HG02943 (cell line): Measurements from ENCODE around the gene CREBZF.
"Not testable (repeated sequence)": the region's sequence is repeated elsewhere in the genome, so short reads cannot be mapped to it uniquely, and the experiment has no call there.

ENCODE experiments used
- ATAC-seq: cut with Tn5 transposase; IDR thresholded peaks from one replicate; pipeline ENCODE4 v1.9.1; 2021; ENCODE audit warnings: mild to moderate bottlenecking, low read depth, moderate library complexity; ENCODE audit not compliant: unreplicated experiment

Gene CREBZF

DNA sequence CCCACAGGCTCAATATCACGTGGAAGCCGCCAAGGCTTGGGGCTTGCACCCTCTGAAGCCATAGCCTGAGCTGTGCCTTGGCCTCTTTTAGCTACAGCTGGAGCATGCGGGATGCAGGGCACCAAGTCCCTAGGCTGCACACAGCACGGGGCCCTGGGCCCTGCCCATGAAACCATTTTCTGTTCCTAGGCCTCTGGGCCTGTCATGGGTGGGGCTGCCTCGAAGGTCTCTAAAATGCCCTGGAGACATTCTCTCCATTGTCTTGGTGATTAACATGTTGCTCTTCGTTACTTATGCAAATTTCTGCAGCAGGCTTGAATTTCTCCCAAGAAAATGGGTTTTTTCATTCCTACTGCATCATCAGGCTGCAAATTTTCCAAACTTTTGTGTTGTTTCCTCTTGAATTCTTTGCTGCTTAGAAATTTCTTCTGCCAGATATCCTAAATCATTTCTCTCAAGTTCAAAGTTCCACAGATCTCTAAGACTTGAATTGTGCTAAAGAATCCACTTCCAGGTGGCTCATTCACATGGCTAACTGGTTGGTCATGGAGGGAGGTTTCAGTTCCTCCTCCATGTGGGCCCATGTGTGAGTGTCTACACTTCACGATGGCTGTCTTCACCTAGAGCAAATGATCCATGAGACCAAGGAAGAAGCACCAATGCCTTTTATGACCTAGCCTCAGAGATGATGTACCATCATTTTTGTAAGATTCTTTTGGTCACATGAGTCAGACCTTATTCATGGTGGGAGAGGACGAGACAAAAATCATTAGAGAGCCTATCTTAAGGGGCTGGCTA lies 7.4 kb upstream of the CREBZF start:
- no peak for ATAC-seq

GRCh38 chr11:85670949-85671663 lies 6.2 kb upstream of the CREBZF start:
- ATAC-seq, result not testable (repeated sequence)

GRCh38 chr11:85668157-85668556 lies 3.2 kb upstream of the CREBZF start:
- ATAC-seq, result no peak

DNA sequence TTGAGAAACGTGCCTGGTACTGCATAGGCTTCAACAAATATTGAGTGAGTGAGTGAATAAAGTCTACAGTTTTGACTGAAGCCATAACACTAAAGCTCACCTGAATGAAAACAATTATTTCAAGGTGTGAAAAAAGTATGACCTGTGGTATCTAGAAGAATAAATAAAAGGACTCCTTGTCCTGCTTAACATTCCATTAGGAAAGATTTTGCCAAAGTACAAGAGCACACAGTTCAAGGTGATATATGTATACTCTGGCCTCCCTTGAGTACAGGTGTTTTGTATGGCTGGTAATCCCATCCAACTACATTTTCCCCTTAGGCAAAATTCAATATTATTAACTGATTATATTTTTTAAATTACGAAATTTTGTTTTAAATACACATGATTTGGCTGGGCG lies 1.8 kb upstream of the CREBZF start:
- no peak for ATAC-seq

DNA sequence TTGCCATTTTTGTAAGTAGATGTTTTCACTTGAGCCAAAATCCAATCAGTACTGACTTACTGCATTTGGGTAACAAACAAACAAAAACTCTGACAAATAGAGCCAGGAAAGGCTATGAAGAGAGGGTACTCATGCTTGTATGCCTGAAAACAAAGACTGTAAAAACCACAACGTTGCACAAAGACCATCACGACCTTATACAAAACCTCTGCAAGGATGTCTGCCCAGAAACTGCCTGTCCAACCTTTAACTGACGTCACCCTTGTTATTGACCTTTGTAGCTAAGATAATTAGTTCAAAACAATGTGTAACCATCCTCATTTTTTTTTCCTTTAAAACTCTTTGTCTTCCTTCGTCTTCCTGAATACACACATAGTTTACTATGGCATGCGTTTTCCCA lies 804 bp upstream of the CREBZF start:
- ATAC-seq, result no peak

DNA sequence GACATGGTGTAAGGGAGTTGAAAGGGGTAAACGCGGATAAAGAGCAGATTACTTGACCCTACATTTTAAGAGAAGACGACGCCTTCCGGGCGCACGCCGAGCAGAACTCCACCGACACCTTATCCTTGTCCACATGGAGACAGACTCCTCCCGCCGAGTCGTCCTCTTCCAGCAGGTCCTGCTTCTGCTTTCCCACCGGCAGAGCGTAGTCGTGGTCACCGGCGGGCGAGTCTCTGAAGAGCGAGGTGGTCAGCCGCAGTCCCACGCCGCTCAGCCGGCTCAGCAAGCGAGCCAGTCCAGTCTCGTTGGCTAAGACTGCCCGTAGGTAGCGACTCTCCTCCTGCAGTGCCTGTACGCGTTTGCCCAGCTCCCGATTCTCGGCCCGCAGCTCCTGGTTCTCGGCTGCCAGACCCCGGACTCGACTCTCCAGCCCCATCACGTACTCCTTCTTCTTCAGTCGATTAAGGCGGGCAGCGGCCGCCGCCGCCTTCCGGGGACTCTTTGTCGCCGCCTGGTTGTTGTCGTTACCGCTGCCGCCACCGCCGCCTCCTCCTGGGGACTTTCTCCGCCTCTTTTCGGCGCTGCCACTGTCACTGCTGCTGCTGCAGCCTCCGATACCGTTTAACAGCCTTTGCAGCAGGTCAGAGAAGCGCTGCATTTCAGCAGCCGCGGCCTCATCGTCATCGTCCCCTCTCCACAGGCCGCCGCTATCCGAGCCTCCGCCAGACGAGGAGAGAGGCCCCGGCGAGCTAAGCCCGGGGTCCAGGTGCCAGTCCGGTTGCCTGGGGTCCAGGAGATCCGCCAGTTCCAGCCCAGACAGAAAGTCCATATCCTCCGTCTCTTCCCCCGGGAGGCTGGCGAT lies 945 bp downstream of the CREBZF start:
- ATAC-seq, result peak; percentile 62

DNA sequence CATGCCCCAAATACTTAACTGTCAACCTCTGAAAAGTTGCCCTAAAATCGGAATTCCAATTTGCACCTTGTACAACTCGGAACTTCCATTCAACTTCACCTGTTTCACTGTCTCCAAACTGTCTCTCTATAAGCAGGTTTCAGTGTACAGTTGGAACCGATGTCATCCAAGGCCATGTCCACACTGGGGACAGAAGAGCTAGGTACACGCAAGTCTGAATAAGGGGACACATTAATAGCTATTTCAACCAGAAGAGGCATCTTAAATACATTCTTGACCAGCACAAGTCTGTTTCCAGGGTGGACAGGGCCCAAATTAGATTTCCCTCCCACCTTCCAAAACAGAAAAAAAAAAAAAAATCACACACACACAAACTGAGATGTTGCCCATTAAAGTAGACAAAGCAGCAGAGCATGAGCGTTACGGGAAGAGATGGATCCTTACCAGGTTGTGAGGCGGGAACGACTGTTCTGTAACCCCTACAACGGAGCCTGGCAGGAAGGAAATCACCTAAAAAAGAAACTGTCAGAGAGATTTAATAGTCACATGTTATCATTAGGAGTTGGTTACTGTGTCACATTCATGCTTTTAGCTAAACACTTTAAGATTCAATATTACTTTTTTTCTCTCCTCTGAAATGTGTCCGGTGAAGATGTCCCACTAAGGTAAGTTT lies 1.7 kb downstream of the CREBZF start:
- ATAC-seq, result no peak

DNA sequence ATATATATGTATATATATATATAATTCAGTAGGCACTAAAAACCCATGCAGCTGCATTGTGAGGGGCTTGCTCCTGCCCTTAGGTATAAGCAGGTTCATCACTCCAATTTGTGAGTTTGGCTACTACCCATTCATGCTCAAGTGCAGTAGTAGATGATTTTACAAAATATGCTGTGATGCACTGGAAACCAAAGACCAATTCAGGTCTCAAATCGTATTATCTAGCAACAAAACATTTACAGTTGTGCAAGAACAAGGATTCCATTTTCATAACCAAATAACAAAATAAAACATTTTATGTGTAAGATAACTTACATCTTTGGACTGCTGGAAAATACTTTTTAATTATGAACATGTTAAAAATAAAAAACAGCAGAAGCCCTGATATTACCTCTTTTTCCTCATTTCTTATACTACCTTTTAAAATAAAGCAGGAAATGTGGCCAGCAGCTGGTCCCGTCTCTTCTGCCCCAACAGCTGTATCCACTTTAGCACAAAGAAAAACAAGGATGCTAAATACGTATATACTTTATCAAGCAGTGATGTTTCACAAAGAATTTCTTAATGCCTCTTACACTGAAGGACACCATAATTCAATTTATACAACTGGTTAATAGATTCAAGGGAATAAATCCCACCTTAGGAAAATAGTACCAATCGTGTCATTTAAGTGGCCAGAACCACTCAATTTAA lies 2.8 kb downstream of the CREBZF start:
- no peak for ATAC-seq

DNA sequence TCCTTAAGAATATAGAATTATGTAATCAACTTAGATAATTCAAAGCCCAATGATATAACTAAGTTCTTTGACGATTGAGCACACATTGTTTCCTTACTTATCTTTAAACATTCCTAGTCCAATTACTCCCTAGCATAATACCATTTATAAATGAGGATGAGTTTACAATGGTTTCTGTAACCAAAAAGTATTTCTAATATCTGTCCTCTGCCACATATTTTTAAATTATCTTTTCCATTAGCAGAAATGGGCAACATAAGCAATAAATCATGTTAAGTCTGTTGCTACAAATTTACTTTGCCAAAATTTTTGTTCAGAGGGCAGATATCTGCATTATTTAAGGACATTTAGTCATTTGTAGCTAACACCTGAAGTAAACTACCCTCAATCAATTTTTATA lies 6.7 kb downstream of the CREBZF start:
- ATAC-seq, result no peak

DNA sequence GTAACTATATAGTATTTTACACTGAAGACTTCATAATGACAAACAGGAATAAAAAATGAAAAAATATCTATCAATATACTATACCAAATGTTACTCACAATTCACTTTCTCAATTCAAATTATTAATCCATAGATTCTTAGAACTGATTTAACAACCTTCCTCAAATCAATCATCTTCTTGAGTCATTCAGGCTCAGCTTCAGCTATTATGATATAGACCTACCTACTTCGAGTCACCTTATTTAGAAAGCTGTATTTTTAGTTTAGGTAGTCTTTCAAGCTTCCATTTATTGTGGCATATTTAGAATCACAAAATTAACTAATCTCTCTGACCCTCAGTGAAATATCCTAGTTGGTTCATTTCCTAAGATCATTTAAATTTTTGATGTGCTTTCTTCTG lies 8.2 kb downstream of the CREBZF start:
- ATAC-seq, result no peak

DNA sequence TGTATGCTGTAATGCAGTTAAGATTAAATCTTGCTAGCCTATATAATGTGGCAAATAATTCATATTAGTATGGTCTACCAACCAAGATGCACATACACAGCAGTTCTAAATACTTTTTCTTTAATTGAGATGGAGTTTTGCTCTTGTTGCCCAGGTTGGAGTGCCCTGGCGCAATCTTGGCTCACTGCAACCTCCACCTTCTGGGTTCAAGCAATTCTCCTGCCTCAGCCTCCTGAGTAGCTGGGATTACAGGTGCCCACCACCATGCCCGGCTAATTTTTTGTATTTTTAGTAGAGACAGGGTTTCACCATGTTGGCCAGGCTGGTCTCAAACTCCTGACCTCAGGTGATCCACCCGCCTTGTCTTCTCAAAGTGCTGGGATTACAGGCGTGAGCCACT lies 10.6 kb downstream of the CREBZF start:
- ATAC-seq, result not testable (repeated sequence)

DNA sequence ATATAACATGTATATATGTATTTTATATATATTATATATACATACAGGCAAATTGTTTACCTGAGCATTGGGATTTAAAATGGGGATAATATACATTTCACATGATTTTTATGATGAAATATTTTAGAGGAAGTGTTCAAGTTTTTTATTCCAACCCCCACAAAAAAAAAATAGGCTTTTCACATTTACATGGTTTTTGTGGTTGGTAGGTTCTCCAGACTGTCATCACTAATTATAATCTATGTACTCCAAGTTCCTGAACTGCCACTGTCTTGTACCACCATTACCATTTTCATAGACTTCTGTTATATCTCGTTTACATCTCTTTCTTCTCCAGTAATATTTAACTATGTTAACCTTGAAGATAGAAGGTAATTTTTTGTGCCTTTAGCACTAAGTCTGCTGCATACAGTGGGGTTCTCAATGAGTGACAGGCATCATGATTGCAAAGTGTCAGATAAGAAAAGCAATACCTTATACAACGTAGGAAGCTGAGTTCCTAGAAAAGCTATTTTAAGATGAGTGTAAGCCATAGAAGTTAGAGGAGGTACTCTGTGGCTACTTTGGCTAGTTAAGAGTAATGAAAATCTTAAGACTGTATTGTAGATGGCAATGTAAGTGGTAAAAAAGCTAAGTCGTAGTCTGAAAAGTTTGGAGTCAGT lies 12.0 kb downstream of the CREBZF start:
- ATAC-seq, result no peak

DNA sequence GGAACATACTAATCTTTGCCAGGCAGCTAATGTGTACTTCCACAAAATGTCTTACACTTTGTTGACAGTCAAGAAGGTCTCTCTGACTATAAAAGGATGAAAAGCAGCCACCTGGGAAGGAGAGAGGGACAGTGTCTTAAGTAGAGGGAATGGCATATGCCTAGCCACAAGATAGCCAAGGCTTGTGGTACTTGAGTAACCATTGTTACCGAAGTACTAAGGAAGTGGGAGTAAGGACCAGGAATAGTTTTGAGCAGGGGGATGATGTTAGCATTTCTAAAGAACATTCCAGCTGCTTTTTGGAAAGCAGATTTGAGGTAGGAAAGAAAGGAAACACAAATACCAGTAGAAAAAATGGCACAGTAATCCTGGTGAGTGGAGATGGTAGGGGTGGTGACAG lies 13.8 kb downstream of the CREBZF start:
- no peak for ATAC-seq

- peak; percentile 100 for ATAC-seq
These were observed 17.2 kb downstream of the CREBZF start, which contains the start of gene TMEM126A for GRCh38 chr11:85647604-85648299. Gene TMEM126A, plus strand, starts transcription at chr11:85647967. Its CDS starts 2,289 bp downstream, at chr11:85650256.

- peak; percentile 11 for ATAC-seq
These were observed 17.9 kb downstream of the CREBZF start for GRCh38 chr11:85647078-85647477.

GRCh38 chr11:85643191-85643614 lies 21.7 kb downstream of the CREBZF start:
- no peak for ATAC-seq

DNA sequence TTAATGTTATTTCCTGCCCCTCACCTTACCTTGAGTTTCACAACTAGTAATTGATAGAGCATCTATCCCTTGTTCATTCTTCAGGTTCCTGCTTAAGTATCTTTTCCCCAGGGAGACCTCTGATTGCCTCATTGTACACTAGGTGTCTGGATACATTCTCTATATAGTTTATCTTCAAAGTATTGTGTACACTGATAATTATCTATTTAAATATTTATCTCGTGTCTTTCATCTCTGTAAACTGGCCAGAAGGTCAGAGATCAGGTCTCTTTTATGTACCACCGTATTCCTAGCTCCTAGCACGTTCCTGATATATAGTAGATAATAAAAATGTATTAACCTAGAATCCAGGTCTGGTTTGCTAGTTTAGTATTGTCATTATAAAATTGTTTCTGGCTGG lies 30.2 kb downstream of the CREBZF start:
- ATAC-seq, result no peak

- ATAC-seq, result peak; percentile 3
These were observed 36.1 kb downstream of the CREBZF start for GRCh38 chr11:85628771-85629341.
